ENCODE results near the gene GFOD2. TPM values are rescaled to one million over a fixed set of nuclear protein-coding genes. Genes with fewer than 3 reads are reported as not detected.

The GFOD2 gene
- total RNA-seq, 1 donor from 2014 or later: 18.2 TPM

DNA sequence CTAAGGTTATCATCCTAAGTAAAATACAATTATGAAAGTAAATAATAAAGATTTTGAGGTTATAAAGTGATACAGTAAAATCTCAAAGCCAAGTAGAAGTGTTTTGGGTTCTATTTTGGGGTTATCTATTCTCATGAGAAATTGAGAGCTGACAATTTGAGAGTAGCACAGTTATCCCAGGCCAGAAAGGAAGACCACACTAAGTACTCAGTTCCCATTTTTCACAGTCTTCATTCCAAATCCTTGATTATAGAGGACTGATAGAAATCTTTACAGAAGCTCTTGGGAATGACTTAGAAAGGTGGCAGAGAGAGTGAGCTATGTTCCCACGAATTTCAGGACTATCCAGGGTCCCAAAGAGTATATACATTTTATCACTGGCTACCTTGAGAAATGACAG is 4.6 kb downstream of the GFOD2 start:
- intact Hi-C loops (cut with DNase I): no loop called here
- H3K4me3 ChIP-seq: no peak overlapping the region

DNA sequence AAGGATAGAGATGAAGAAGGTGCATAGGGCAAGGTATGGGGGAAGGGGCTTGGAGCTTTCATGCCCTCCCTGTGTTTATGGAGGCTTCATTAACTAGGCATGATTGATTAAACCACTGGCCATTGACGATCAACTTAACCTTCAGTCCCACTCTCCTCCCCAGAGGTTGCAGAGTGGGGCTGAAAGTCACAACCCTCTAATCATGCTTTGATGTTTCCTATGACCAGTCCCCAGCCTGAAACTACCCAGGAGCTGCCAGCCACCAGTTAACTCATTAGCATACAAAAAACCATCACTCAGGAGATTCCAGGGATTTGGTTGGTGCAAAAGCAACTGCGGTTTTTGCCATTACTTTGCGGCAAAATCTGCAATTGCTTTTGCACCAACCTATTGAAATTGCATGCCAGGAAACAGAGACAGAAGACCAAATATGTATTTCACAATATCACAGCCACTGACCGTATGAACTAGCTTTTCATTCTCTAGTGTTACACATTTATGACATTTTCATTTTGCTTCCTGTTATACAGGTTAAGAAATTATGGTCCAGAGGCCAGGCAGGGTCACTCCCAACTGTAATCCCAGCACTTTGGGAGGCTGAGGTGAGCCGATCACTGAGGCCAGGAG is 5.4 kb downstream of the GFOD2 start:
- H3K9me3 ChIP-seq: no peaks in the 10 kb centered on the region
- ATAC-seq: no peak
- H3K4me3 ChIP-seq: no peak overlapping the region
- peaks cover 6% of the 10 kb centered on the region for H3K4me1 ChIP-seq
- no peaks in the 10 kb centered on the region for H3K27me3 ChIP-seq
- TF ChIP-seq, protein P1, sequence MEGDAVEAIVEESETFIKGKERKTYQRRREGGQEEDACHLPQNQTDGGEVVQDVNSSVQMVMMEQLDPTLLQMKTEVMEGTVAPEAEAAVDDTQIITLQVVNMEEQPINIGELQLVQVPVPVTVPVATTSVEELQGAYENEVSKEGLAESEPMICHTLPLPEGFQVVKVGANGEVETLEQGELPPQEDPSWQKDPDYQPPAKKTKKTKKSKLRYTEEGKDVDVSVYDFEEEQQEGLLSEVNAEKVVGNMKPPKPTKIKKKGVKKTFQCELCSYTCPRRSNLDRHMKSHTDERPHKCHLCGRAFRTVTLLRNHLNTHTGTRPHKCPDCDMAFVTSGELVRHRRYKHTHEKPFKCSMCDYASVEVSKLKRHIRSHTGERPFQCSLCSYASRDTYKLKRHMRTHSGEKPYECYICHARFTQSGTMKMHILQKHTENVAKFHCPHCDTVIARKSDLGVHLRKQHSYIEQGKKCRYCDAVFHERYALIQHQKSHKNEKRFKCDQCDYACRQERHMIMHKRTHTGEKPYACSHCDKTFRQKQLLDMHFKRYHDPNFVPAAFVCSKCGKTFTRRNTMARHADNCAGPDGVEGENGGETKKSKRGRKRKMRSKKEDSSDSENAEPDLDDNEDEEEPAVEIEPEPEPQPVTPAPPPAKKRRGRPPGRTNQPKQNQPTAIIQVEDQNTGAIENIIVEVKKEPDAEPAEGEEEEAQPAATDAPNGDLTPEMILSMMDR (IDR thresholded peaks at IDR 0.05): no peak
- intact Hi-C loops (cut with DNase I): no loop called here
- H3K27ac ChIP-seq: no peak overlapping the region
- no peak for DNase-seq
- H3K36me3 ChIP-seq: no peaks in the 10 kb centered on the region

More for the DNA sequence above, 4.6 kb downstream of the GFOD2 start:
- Histone ChIP-seq H3K27me3 (no peaks in the 10 kb centered on the region), H3K4me1 (peaks cover 6% of the 10 kb centered on the region), H3K9me3 (no peaks in the 10 kb centered on the region), H3K36me3 (no peaks in the 10 kb centered on the region), H3K27ac (no peak overlapping the region)
- no peak for ATAC-seq
- TF ChIP-seq, protein P1 (IDR thresholded peaks at IDR 0.05): no peak
- DNase-seq: no peak

GRCh38 chr16:67710607-67711006 is 8.5 kb downstream of the GFOD2 start:
- TF ChIP-seq, protein P1 (IDR thresholded peaks at IDR 0.05): no peak
- Histone ChIP-seq H3K27ac (no peak overlapping the region), H3K4me1 (peaks cover 4% of the 10 kb centered on the region), H3K9me3 (no peaks in the 10 kb centered on the region), H3K27me3 (no peaks in the 10 kb centered on the region), H3K4me3 (no peak overlapping the region), H3K36me3 (no peaks in the 10 kb centered on the region)
- DNase-seq: no peak
- ATAC-seq: no peak
- intact Hi-C loops (cut with DNase I): no loop called here

DNA sequence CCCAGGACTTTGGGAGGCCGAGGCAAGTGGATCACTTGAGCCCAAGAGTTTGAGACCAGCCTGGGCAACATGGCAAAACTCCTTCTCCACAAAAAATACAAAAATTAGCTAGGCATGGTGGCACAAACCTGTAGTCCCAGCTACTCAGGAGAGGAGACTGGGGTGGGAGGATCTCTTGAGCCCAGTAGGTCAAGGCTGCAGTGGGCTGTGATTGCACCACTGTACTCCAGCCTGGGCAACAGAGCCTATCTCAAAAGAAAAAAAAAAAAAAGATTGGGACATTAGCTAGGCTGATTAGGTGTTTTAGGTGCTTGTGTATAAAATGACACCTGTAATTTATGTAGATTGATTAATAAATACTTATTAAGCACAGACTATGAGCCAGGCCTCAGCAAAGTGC is 10.1 kb downstream of the GFOD2 start:
- Histone ChIP-seq H3K27me3 (no peaks in the 10 kb centered on the region), H3K36me3 (no peaks in the 10 kb centered on the region), H3K4me1 (peaks cover 4% of the 10 kb centered on the region), H3K4me3 (no peak overlapping the region), H3K27ac (no peak overlapping the region), H3K9me3 (no peaks in the 10 kb centered on the region)
- DNase-seq (no peak), ATAC-seq (no peak)
- intact Hi-C loops (cut with DNase I): no loop called here
- TF ChIP-seq, protein P1 (IDR thresholded peaks at IDR 0.05): no peak

DNA sequence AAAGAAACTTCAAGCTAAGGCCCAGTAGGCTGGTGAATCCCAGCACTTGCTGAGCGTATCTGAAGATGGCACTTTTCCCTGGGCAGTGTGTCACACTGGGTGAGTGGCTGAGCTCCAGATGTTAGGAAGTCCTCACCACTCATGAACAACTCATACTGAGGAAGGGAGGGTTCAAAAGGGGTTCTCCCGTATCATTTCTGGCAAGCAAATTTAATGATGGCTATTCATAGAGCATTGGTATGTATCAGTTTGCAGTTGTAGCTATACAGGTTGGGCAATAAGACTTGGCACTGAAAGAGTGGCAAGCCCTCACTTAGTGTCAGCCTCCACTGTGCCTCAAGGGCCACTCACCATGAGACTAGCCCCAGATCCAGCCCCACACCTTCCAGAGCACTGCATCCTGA is 10.7 kb downstream of the GFOD2 start:
- peak; percentile 67 for ATAC-seq
- H3K4me3 ChIP-seq: no peak overlapping the region
- TF ChIP-seq, protein P1 (IDR thresholded peaks at IDR 0.05): no peak
- no peak for DNase-seq
- intact Hi-C loops (cut with DNase I): no loop called here
- no peaks in the 10 kb centered on the region for H3K36me3 ChIP-seq
- no peak overlapping the region for H3K27ac ChIP-seq
- H3K4me1 ChIP-seq: peaks cover 4% of the 10 kb centered on the region
- H3K27me3 ChIP-seq: no peaks in the 10 kb centered on the region
- no peaks in the 10 kb centered on the region for H3K9me3 ChIP-seq

- Histone ChIP-seq H3K36me3 (no peaks in the 10 kb centered on the region), H3K27ac (no peak overlapping the region), H3K4me3 (no peak overlapping the region), H3K4me1 (peaks cover 4% of the 10 kb centered on the region), H3K9me3 (no peaks in the 10 kb centered on the region), H3K27me3 (no peaks in the 10 kb centered on the region)
- intact Hi-C loops (cut with DNase I): no loop called here
- TF ChIP-seq, protein P1 (IDR thresholded peaks at IDR 0.05): no peak
- ATAC-seq (no peak), DNase-seq (no peak)
These were observed 11.3 kb downstream of the GFOD2 start for GRCh38 chr16:67707790-67708189.
